ENCODE measurements around the gene HJURP.

HJURP gene

GRCh38 chr2:233818639-233819621 lies 35.4 kb downstream of the HJURP start:
- H3K4me3 ChIP-seq (ENCODE audit: low read length): no peak overlapping the region
- H3K36me3 ChIP-seq (ENCODE audit: control insufficient read depth, insufficient read depth, low read length, severe bottlenecking): no peaks in the 10 kb centered on the region
- H3K9me3 ChIP-seq (ENCODE audit: control insufficient read depth, low read length): no peaks in the 10 kb centered on the region

DNA sequence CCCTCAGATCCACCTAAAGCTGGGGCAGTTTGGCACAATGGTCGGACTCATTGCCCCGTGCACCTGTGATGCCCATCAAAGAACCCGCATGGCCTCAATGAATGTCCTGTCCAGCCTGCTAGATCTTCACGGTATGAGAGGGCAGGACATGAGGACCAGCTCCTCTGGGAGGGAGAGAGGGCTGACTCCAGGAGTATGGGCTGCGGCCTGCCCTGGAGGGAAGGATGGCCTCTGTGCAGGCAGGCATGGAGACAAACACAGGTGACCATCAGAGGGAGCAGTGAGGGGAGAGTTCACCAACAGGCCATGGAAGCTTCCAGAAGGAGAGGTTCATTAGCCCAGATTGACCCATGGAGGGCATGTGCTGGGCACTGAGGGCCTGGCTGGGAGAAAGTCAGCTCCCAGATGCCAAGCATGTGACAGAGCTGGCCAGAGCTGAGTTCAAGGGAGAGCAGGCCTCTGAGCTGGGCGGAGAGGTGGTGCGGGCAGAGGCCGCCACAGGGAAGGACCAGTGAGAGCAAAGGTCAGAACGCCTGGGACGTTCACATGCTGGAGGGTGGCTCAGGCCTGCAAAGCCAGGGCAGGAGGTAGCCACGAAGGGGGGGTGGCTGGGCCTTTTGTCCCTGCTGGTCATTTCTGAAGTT lies 36.2 kb downstream of the HJURP start:
- H3K9me3 ChIP-seq (ENCODE audit: control insufficient read depth, low read length): no peaks in the 10 kb centered on the region
- no peak overlapping the region for H3K4me3 ChIP-seq (ENCODE audit: low read length)
- H3K4me1 ChIP-seq (ENCODE audit: control insufficient read depth, insufficient read depth, low read length): peaks cover 28% of the 10 kb centered on the region
- no peaks in the 10 kb centered on the region for H3K36me3 ChIP-seq (ENCODE audit: control insufficient read depth, insufficient read depth, low read length, severe bottlenecking)
- DNase-seq (ENCODE audit: low read depth): no peak
- peaks cover 4% of the 10 kb centered on the region for H3K27me3 ChIP-seq (replicated peaks; ENCODE audit: control insufficient read depth, insufficient read depth, low read length)
- peak overlapping the region; percentile 34 for H3K9ac ChIP-seq (ENCODE audit: low read length)

More at GRCh38 chr2:233818639-233819621, 35.4 kb downstream of the HJURP start:
- H3K9ac ChIP-seq (ENCODE audit: low read length): no peak overlapping the region
- H3K4me1 ChIP-seq (ENCODE audit: control insufficient read depth, insufficient read depth, low read length): peaks cover 28% of the 10 kb centered on the region
- H3K27me3 ChIP-seq (replicated peaks; ENCODE audit: control insufficient read depth, insufficient read depth, low read length): peaks cover 4% of the 10 kb centered on the region
- no peak for DNase-seq (ENCODE audit: low read depth)

- peak; percentile 24 for DNase-seq (ENCODE audit: low read depth)
- Histone ChIP-seq H3K36me3 (ENCODE audit: control insufficient read depth, insufficient read depth, low read length, severe bottlenecking) (no peaks in the 10 kb centered on the region), H3K4me3 (ENCODE audit: low read length) (no peak overlapping the region), H3K9ac (ENCODE audit: low read length) (peak overlapping the region; percentile 34), H3K9me3 (ENCODE audit: control insufficient read depth, low read length) (no peaks in the 10 kb centered on the region), H3K4me1 (ENCODE audit: control insufficient read depth, insufficient read depth, low read length) (peaks cover 28% of the 10 kb centered on the region), H3K27me3 (replicated peaks; ENCODE audit: control insufficient read depth, insufficient read depth, low read length) (peaks cover 4% of the 10 kb centered on the region)
These were observed 36.9 kb downstream of the HJURP start for GRCh38 chr2:233817361-233817911.

GRCh38 chr2:233816771-233817170 lies 37.6 kb downstream of the HJURP start:
- Histone ChIP-seq H3K4me1 (ENCODE audit: control insufficient read depth, insufficient read depth, low read length) (peaks cover 28% of the 10 kb centered on the region), H3K27me3 (replicated peaks; ENCODE audit: control insufficient read depth, insufficient read depth, low read length) (peaks cover 4% of the 10 kb centered on the region), H3K4me3 (ENCODE audit: low read length) (no peak overlapping the region), H3K9ac (ENCODE audit: low read length) (peak overlapping the region; percentile 35), H3K36me3 (ENCODE audit: control insufficient read depth, insufficient read depth, low read length, severe bottlenecking) (no peaks in the 10 kb centered on the region), H3K9me3 (ENCODE audit: control insufficient read depth, low read length) (no peaks in the 10 kb centered on the region)
- DNase-seq (ENCODE audit: low read depth): peak; percentile 37

GRCh38 chr2:233816334-233816733 lies 38.0 kb downstream of the HJURP start:
- Histone ChIP-seq H3K4me1 (ENCODE audit: control insufficient read depth, insufficient read depth, low read length) (peaks cover 28% of the 10 kb centered on the region), H3K4me3 (ENCODE audit: low read length) (no peak overlapping the region), H3K36me3 (ENCODE audit: control insufficient read depth, insufficient read depth, low read length, severe bottlenecking) (no peaks in the 10 kb centered on the region), H3K9me3 (ENCODE audit: control insufficient read depth, low read length) (no peaks in the 10 kb centered on the region), H3K9ac (ENCODE audit: low read length) (peak overlapping the region; percentile 35), H3K27me3 (replicated peaks; ENCODE audit: control insufficient read depth, insufficient read depth, low read length) (peaks cover 2% of the 10 kb centered on the region)
- DNase-seq (ENCODE audit: low read depth): peak; percentile 15

- Histone ChIP-seq H3K36me3 (ENCODE audit: control insufficient read depth, insufficient read depth, low read length, severe bottlenecking) (no peaks in the 10 kb centered on the region), H3K27me3 (replicated peaks; ENCODE audit: control insufficient read depth, insufficient read depth, low read length) (no peaks in the 10 kb centered on the region), H3K9me3 (ENCODE audit: control insufficient read depth, low read length) (no peaks in the 10 kb centered on the region), H3K4me1 (ENCODE audit: control insufficient read depth, insufficient read depth, low read length) (peaks cover 28% of the 10 kb centered on the region), H3K4me3 (ENCODE audit: low read length) (no peak overlapping the region), H3K9ac (ENCODE audit: low read length) (no peak overlapping the region)
- peak; percentile 67 for DNase-seq (ENCODE audit: low read depth)
These were observed 38.5 kb downstream of the HJURP start for GRCh38 chr2:233815861-233816260.

GRCh38 chr2:233814056-233814835 lies 40.1 kb downstream of the HJURP start:
- no peaks in the 10 kb centered on the region for H3K36me3 ChIP-seq (ENCODE audit: control insufficient read depth, insufficient read depth, low read length, severe bottlenecking)
- no peak overlapping the region for H3K4me3 ChIP-seq (ENCODE audit: low read length)
- H3K9ac ChIP-seq (ENCODE audit: low read length): no peak overlapping the region
- no peaks in the 10 kb centered on the region for H3K9me3 ChIP-seq (ENCODE audit: control insufficient read depth, low read length)
- DNase-seq (ENCODE audit: low read depth): peak; percentile 6
- H3K4me1 ChIP-seq (ENCODE audit: control insufficient read depth, insufficient read depth, low read length): peaks cover 24% of the 10 kb centered on the region
- peaks cover 8% of the 10 kb centered on the region for H3K27me3 ChIP-seq (replicated peaks; ENCODE audit: control insufficient read depth, insufficient read depth, low read length)

DNA sequence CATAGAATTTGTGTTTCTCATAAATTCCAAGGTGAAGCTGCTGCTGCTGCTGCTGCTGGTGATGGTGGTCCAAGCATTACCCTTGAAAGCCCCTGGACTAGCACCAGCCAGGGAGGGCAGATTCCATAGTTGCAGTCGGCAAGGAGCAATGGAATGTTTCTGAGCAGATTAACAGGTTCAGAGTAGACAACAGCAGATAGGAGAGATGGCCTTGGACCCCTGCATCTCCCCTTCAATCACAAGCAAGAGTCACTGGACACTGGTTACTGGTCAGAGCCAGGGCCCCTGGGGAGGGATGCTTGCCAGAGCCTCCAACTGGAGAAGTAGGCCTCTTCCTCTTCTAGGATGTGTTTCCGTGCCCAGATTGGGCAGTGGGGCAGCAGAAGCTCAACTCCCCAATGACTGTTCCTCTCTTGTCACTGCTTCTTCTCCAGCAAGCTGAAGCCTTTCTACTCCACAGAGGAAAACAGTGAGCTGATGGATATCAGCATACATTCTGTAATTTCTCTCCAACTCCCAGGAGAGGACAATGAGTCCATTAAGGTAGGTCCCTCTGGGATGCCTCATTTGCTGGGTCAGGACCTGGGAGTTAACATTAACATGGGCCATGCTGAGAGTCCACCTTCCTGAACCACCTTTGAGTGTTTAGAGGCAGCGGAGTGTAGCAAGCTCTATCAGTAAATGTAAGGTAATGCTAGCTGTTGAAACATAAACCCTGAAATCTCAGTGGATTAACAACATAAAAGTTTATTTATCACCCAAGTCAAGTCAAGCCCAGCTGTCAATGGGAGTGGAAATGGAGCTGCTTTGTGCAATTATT lies 40.9 kb downstream of the HJURP start:
- no peak for DNase-seq (ENCODE audit: low read depth)
- H3K4me1 ChIP-seq (ENCODE audit: control insufficient read depth, insufficient read depth, low read length): peaks cover 24% of the 10 kb centered on the region
- no peak overlapping the region for H3K4me3 ChIP-seq (ENCODE audit: low read length)
- no peak overlapping the region for H3K9ac ChIP-seq (ENCODE audit: low read length)
- H3K9me3 ChIP-seq (ENCODE audit: control insufficient read depth, low read length): no peaks in the 10 kb centered on the region
- no peaks in the 10 kb centered on the region for H3K36me3 ChIP-seq (ENCODE audit: control insufficient read depth, insufficient read depth, low read length, severe bottlenecking)
- H3K27me3 ChIP-seq (replicated peaks; ENCODE audit: control insufficient read depth, insufficient read depth, low read length): peaks cover 13% of the 10 kb centered on the region

DNA sequence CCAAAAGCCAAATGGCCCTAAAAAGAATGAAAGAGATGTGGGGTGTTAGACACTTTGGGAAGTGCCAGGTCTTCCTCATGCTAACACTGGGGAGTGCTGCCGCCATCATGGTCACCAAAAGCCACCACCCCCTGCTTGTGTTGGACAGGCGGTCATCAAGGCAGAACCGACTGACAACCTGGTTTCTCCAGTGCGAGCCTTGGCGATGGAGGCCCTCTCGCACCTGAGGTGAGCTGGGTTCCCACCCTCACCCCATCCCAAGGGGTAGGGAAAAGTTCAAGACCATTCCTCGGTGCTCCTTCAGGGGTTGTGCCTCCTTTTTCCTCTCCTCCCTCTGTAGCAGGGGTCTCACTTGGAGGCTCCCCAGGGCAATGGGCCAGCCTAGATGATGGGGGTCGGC lies 42.6 kb downstream of the HJURP start:
- no peaks in the 10 kb centered on the region for H3K36me3 ChIP-seq (ENCODE audit: control insufficient read depth, insufficient read depth, low read length, severe bottlenecking)
- peaks cover 20% of the 10 kb centered on the region for H3K27me3 ChIP-seq (replicated peaks; ENCODE audit: control insufficient read depth, insufficient read depth, low read length)
- no peak for DNase-seq (ENCODE audit: low read depth)
- no peaks in the 10 kb centered on the region for H3K9me3 ChIP-seq (ENCODE audit: control insufficient read depth, low read length)
- H3K4me1 ChIP-seq (ENCODE audit: control insufficient read depth, insufficient read depth, low read length): peaks cover 8% of the 10 kb centered on the region
- no peak overlapping the region for H3K9ac ChIP-seq (ENCODE audit: low read length)
- H3K4me3 ChIP-seq (ENCODE audit: low read length): no peak overlapping the region

DNA sequence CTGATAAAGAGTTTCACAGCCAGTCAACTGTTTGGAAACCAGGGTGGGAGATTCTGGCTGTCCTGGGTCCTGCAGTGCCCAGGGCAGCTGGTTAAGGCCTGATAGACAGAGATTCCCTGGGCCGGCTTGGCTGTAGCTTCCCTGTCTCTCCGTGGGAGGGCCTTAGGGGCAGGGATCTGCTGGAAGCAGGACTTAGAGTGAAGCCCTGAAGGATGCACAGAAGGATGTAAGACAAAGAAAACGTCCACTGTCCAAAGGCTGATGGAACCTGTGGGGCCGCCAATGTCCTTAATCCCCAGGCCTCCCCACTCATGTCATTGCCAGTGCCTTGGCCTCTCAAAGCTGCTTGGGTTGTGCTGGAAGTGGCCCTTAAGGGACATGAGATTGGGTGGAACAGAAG lies 43.2 kb downstream of the HJURP start:
- Histone ChIP-seq H3K9ac (ENCODE audit: low read length) (no peak overlapping the region), H3K4me3 (ENCODE audit: low read length) (no peak overlapping the region), H3K27me3 (replicated peaks; ENCODE audit: control insufficient read depth, insufficient read depth, low read length) (peaks cover 20% of the 10 kb centered on the region), H3K9me3 (ENCODE audit: control insufficient read depth, low read length) (peaks cover 4% of the 10 kb centered on the region), H3K4me1 (ENCODE audit: control insufficient read depth, insufficient read depth, low read length) (peaks cover 2% of the 10 kb centered on the region), H3K36me3 (ENCODE audit: control insufficient read depth, insufficient read depth, low read length, severe bottlenecking) (no peaks in the 10 kb centered on the region)
- no peak for DNase-seq (ENCODE audit: low read depth)
